H1 (cell line): Measurements from ENCODE around the gene SNRNP70. TPM values are rescaled to one million over a fixed set of nuclear protein-coding genes. Genes with fewer than 3 reads are reported as not detected.

Source experiments
- PHF8 ChIP-seq: fragments of 200-600 bp; sonication (generic); conservative IDR thresholded peaks from 2 replicates; pipeline ENCODE4 v1.7.1; 2012; ENCODE audit warnings: low read depth, mild to moderate bottlenecking, inconsistent platforms, low read length, moderate library complexity
- SRF ChIP-seq: IDR thresholded peaks from 2 replicates; pipeline ENCODE4 v1.6.1; 2011; ENCODE audit warnings: mild to moderate bottlenecking, low read depth, low read length, moderate library complexity
- polyA plus RNA-seq, 7 experiments: library from polyadenylated mRNA; depleted of rRNA in 3 of 7; stranded (reverse) in 5 of 7; unstranded in 2 of 7; fragments of >200 nt in 5 of 7; fragments of 200-250 nt in 2 of 7; gene quantifications; 1 replicate in 5 of 7; 2 replicates in 1 of 7; 4 replicates in 1 of 7; pipeline versions ENCODE4 v1.2.1 to v1.2.3, GENCODE V29; 2011 to 2013; ENCODE audit warnings: missing spikeins in 2 of 7, mixed read lengths in 2 of 7
- total RNA-seq: library from RNA; stranded (reverse); fragmentation: NEBNext Ultra II Directional; extraction: Animal tissue kit (Norgen Biotek cat#: 25700); gene quantifications from 2 replicates; pipeline ENCODE4 v1.2.1, GENCODE V29; 2021

SNRNP70 gene
- total and polyA plus RNA-seq, 2 of the 8 experiments (the other 6 are each of a cell fraction or from before 2014, with no cell fraction given) = 231 to 235 TPM

- no peak for TF ChIP-seq SRF
- TF ChIP-seq PHF8 = no peak
Observed at GRCh38 chr19:49113762-49114629, 28.7 kb downstream of the SNRNP70 start, which contains the start of gene LIN7B (continued).
